Skeletal muscle cell (primary cell): ENCODE data around the gene USP11.
"Not testable (repeated sequence)": the region's sequence is repeated elsewhere in the genome, so short reads cannot be mapped to it uniquely, and the experiment has no call there.

Experiments
- DNase-seq: peaks from one replicate; pipeline ENCODE4 v3.0.0-alpha.2; 2010; ENCODE audit warnings: low read depth
- H3K4me3 ChIP-seq: 2 replicates; pipeline ENCODE4 v1.5.1; 2011; ENCODE audit warnings: low read depth, mild to moderate bottlenecking, control low read depth, low read length, moderate library complexity

Gene USP11

GRCh38 chrX:47239898-47240545 lies 7.2 kb downstream of the USP11 start:
- no peak overlapping the region for H3K4me3 ChIP-seq
- DNase-seq = no peak

- no peak overlapping the region for H3K4me3 ChIP-seq
- no peak for DNase-seq
These were observed 7.8 kb downstream of the USP11 start for GRCh38 chrX:47240619-47241018.

GRCh38 chrX:47241201-47242011 lies 8.6 kb downstream of the USP11 start:
- no peak for DNase-seq
- H3K4me3 ChIP-seq = no peak overlapping the region

- DNase-seq = no peak
- H3K4me3 ChIP-seq = no peak overlapping the region
These were observed 9.5 kb downstream of the USP11 start for GRCh38 chrX:47242321-47242720.

DNA sequence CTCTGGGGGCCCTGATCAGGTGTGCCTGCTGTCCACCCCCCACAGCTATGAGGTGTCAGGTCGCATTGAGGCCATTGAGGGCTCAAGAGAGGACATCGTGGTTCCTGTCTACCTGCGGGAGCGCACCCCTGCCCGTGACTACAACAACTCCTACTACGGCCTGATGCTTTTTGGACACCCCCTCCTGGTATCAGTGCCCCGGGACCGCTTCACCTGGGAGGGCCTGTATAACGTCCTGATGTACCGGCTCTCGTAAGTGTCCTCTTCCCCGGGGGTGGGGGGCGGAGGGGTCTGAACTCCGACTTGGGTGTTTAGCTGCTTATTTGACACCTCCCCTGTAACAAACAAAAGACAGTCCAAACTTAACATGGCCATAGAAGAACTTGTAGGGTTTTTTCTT lies 10.5 kb downstream of the USP11 start:
- no peak for DNase-seq
- no peak overlapping the region for H3K4me3 ChIP-seq

GRCh38 chrX:47244676-47245075 lies 11.9 kb downstream of the USP11 start:
- DNase-seq = no peak
- H3K4me3 ChIP-seq = no peak overlapping the region

DNA sequence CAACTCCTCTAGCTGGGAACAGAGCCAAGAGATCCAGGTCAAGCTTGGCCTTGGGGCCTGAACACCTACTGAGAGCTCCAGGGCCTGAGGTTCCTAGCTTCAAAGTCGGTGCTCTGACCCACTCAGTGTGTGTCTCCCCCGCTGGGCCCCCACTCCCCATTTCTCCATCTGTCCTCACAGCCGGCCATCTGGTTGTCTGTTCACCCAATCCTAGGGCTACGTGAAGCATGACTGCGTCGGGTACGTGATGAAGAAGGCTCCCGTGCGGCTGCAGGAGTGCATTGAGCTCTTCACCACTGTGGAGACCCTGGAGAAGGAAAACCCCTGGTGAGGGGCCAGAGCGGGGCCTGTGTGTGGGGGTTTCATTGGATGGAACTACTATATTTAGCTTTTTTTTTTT lies 12.3 kb downstream of the USP11 start:
- DNase-seq = no peak
- no peak overlapping the region for H3K4me3 ChIP-seq

- no peak overlapping the region for H3K4me3 ChIP-seq
- peak; percentile 58 for DNase-seq
These were observed 14.6 kb downstream of the USP11 start for GRCh38 chrX:47247206-47247998.

GRCh38 chrX:47247999-47248320 lies 15.2 kb downstream of the USP11 start:
- no peak for DNase-seq
- no peak overlapping the region for H3K4me3 ChIP-seq

DNA sequence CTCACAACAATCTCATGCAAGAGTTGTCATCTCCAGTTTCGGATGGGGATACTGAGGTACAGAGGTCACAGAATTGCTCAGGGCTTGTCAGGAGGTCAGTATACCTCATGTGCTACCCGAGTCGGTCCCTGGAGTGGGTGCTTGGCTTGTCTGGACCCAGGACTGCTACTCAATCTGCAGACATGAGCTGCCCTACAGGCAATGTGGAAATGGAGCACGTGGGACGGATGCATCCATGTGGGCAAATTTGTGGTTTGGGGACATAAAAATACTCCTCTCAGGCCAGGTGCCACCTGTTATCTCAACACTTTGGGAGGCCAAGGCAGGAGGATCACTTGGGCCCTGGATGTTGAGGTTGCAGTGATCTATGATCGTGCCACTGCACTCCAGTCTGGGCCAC lies 15.8 kb downstream of the USP11 start:
- no peak for DNase-seq

DNA sequence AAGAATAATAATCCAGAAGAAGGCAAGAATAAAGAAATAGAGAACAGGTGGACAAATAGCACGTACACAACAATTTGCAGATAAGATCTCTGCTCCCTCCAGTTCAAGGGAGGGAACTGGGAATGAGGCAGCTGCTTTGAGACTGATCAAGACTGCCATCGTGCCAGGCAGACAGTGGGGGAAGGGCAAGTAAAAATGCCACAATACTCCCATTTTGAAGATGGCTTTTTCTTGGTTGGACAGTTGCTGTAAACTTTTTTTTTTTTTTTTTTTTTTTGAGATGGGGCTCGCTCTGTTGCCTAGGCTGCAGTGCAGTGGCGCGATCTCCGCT lies 17.2 kb downstream of the USP11 start:
- no peak overlapping the region for H3K4me3 ChIP-seq
- DNase-seq = no peak

More for the DNA sequence above, 15.8 kb downstream of the USP11 start:
- no peak overlapping the region for H3K4me3 ChIP-seq

- H3K4me3 ChIP-seq, DNase-seq: not testable (repeated sequence)
These were observed 24.8 kb downstream of the USP11 start for GRCh38 chrX:47257620-47258019.

DNA sequence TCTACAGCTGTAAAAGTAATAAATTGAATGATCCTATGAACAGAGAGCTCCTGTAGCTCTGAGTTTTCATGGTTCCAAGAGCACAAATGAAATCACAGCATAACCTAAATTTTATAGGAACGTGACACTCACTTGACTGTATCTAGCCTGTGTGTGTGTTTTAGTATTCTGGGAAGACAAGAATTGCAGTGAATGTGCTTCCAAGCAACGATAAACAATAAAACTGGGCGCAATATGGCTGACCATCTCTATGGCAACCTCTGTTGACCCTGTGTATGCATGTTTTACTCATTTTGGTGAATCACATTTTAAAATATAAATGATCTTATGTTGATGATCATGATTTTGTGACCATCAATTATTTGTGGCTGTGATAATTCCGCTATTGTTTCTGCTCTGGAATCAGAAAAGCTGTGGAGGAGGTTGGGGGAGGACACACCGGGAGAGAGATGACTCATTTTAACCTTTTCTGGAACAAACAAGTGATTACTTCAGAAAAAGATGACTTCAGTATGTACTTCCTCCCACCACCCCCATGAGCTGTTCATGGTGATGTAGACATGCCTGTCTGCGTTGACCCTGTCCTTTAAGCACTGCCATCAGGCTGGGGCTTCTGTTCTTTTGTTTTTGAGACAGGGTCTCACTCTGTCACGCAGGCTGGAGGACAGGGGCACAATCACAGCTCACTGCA lies 31.8 kb downstream of the USP11 start:
- DNase-seq = peak; percentile 43
- H3K4me3 ChIP-seq = no peak overlapping the region

DNA sequence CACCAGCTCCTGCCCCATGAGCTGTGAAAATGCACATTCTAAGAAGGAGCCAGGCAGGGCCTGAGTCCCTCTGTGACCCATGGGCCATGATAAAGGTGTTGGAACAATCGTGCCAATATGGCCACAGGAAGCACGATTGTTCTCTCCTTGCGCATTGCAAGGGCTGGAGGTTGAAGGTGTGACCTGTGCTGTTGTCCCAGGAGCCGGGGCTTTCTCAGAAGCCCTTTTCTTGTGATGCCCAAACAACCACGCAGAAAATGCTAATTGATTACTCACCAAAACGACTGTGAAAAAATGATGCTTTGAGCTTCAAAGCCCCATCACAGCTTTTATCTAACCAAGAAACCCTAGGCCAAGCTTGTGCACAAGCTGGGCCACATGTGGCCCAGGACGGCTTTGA lies 33.8 kb downstream of the USP11 start:
- no peak for DNase-seq
- no peak overlapping the region for H3K4me3 ChIP-seq

DNA sequence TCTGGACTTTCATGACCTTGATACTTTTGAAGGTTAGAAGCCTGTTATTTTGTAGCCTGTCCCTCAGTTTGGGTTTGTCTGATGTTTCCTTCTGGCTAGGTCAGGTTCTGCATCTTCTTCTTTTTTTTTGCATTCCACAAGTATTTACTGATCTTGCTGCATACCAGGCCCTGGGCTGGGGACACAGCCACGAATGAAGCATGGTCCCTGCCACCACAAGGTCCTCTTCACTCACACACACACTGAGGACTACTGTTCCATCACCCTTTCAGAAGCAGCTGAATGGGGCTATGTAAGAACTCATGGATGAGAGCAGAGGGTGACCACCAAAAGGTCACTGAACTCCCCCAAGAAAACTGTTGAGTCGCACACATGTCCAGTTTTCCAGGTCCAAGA lies 39.2 kb downstream of the USP11 start:
- no peak overlapping the region for H3K4me3 ChIP-seq
- no peak for DNase-seq

DNA sequence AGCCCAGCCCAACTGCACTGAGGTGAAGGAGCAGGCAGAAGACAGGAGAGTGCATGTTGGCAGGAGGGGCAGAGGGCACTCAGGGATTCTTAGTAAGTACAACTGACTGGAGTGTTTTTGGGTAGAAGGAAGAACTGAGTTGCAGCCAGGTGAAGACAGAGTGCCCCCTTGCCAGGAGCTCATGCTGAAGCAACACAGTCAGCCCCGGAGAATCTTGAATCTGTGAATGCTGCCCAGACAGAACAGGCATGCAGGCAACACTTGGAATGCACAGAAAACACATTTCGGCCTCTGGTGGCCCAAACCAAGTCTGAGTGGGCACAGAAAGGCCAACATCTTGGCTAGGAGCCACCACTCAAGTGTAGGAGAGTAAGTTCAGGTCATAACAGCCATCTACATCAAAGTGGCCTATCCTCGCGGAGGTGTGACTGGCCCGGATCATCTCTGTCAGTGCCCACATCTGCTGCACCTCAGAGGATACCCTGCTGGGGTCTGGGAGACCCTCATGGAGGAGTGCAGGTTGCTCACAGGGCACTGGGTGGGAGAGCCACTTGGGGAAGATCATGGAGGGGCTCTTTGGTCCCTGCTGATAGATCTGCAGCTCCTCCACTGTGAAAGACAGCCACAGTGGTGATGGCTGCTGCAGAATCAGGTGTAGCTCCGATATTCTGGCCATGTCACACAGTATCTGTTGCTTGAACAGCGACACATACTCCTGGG lies 40.4 kb downstream of the USP11 start:
- no peak overlapping the region for H3K4me3 ChIP-seq
- no peak for DNase-seq

- DNase-seq = peak; percentile 23
- H3K4me3 ChIP-seq = no peak overlapping the region
These were observed 45.9 kb downstream of the USP11 start for GRCh38 chrX:47278691-47279090.

DNA sequence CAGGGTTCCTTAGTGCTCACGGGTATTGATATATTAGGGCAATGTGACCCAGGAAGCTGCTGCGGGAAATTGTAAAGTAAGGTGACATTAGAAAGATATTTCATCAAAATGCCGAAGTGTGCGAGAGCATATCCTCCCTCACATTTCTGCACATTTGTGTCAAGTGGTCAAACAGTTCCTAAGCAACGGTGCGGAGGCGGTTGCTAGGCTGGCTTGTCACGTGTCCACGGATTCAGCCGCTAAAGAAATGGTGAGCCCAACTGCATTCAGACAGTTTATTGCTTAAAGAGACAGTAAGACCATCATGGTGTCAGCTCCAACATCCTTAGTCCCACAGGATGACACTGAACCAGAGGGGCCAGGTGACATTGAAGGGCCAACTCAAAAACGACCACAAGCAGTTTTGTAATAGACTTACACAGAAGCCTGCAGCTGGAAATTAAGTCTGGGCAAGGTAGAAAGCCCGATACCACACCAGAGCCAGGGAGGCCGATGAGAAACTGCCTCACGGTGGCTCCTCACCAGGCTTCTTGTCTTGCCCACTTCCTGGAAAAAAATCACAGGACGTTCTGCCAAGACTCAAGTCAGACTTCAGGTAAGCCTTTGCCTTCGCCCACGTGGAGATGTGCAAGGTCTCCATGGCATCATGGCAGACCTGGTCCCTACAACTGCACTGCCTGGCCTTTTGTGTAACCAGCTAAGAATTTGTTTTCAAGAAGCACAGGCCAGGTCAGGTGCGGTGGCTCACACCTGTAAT lies 50.4 kb downstream of the USP11 start:
- H3K4me3 ChIP-seq = peak overlapping the region; percentile 2
- peak; percentile 19 for DNase-seq

DNA sequence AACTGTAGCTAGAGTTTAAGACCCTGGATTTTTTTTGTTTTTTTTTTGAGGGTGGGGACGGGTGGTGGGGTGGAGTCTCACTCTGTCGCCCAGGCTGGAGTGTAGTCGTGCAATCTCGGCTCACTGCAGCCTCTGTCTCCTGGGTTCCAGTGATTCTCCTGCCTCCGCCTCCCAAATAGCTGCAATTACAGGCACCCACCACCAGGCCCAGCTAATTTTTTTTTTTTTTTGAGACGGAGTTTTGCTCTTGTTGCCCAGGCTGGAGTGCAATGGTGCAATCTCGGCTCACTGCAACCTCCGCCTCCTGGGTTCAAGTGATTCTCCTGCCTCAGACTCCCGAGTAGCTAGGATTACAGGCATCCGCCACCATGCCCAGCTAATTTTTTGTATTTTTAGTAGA lies 51.8 kb downstream of the USP11 start:
- not testable (repeated sequence) for DNase-seq, H3K4me3 ChIP-seq
